Hepatocyte (in vitro differentiated cells): ENCODE data around the gene CCDC69.

ENCODE experiments used
- EZH2 ChIP-seq: fragments of 200-600 bp; sonication (generic); IDR thresholded peaks from 2 replicates; pipeline ENCODE4 v1.6.1; 2016; ENCODE audit warnings: antibody characterized with exemption, mild to moderate bottlenecking, borderline replicate concordance
- EZH2phosphoT487 ChIP-seq: fragments of 200-600 bp; sonication (generic); IDR thresholded peaks from one replicate; pipeline ENCODE4 v1.6.1; 2018; ENCODE audit warnings: antibody characterized with exemption, mild to moderate bottlenecking, low read depth, moderate library complexity; ENCODE audit not compliant: unreplicated experiment, severe bottlenecking
- TF ChIP-seq, protein P1 (sequence below): fragments of 200-600 bp; sonication (generic); IDR thresholded peaks from 2 replicates; pipeline ENCODE4 v1.5.1; 2016; ENCODE audit warnings: antibody characterized with exemption, mild to moderate bottlenecking; ENCODE audit not compliant: poor library complexity

DNA sequence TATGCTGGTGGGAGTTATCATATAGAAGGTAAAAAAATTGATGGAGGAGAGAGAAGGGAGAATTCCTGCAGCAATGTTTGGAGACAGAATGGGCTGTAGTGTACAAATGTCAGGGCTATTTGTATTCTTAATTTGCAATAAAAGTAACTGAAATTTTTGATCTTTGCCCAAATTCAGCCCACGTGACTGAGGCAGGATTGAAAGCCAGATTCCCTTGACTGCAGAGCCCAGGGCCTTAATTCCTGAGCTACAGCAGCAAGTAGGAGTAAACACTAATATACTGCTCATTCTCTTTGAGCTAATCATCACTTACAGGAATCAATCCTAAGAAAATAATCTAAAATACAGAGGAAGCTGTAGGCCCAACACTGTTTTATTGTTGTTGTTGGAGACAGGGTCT, 61.1 kb downstream of the CCDC69 start:
- TF ChIP-seq, protein P1, sequence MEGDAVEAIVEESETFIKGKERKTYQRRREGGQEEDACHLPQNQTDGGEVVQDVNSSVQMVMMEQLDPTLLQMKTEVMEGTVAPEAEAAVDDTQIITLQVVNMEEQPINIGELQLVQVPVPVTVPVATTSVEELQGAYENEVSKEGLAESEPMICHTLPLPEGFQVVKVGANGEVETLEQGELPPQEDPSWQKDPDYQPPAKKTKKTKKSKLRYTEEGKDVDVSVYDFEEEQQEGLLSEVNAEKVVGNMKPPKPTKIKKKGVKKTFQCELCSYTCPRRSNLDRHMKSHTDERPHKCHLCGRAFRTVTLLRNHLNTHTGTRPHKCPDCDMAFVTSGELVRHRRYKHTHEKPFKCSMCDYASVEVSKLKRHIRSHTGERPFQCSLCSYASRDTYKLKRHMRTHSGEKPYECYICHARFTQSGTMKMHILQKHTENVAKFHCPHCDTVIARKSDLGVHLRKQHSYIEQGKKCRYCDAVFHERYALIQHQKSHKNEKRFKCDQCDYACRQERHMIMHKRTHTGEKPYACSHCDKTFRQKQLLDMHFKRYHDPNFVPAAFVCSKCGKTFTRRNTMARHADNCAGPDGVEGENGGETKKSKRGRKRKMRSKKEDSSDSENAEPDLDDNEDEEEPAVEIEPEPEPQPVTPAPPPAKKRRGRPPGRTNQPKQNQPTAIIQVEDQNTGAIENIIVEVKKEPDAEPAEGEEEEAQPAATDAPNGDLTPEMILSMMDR, result no peak
- TF ChIP-seq EZH2 (no peak), EZH2phosphoT487 (no peak)
